MM.1S (cell line): Measurements from ENCODE around the gene FAM24B.
"Not testable (repeated sequence)": the region's sequence is repeated elsewhere in the genome, so short reads cannot be mapped to it uniquely, and the experiment has no call there.

ENCODE experiments used
- DNase-seq: peaks from one replicate; pipeline ENCODE4 v3.0.0-alpha.2; 2015
- H2AFZ ChIP-seq: fragments of 300-600 bp; sonication (generic); 2 replicates; pipeline ENCODE4 v1.6.0; 2016; ENCODE audit warnings: antibody characterized with exemption, low read length
- H3F3A ChIP-seq: fragments of 300-600 bp; sonication (generic); 2 replicates; pipeline ENCODE4 v1.6.1; 2016; ENCODE audit warnings: mild to moderate bottlenecking, antibody characterized with exemption, low read length, moderate library complexity, mixed read lengths; ENCODE audit not compliant: insufficient read depth
- H3K27ac ChIP-seq: fragments of 300-600 bp; sonication (generic); 2 replicates; pipeline ENCODE4 v1.5.1; 2016; ENCODE audit warnings: mild to moderate bottlenecking, low read length
- H3K27me3 ChIP-seq: fragments of 300-600 bp; sonication (generic); replicated peaks from 2 replicates; pipeline ENCODE4 v1.6.0; 2016; ENCODE audit warnings: low read length; ENCODE audit not compliant: insufficient read depth
- H3K36me3 ChIP-seq: fragments of 300-600 bp; sonication (generic); replicated peaks from 2 replicates; pipeline ENCODE4 v1.6.1; 2016; ENCODE audit warnings: mild to moderate bottlenecking, low read length, mixed read lengths; ENCODE audit not compliant: insufficient read depth
- H3K4me1 ChIP-seq: fragments of 300-600 bp; sonication (generic); 2 replicates; pipeline ENCODE4 v1.6.1; 2016; ENCODE audit warnings: low read length, mixed read lengths
- H3K4me2 ChIP-seq: fragments of 300-600 bp; sonication (generic); 2 replicates; pipeline ENCODE4 v1.6.0; 2016; ENCODE audit warnings: low read depth, low read length
- H3K4me3 ChIP-seq: fragments of 300-600 bp; sonication (generic); 2 replicates; pipeline ENCODE4 v1.5.1; 2016; ENCODE audit warnings: low read length, mixed read lengths
- H3K79me2 ChIP-seq: fragments of 300-600 bp; sonication (generic); 2 replicates; pipeline ENCODE4 v1.6.1; 2016; ENCODE audit warnings: mixed run types, low read length, mixed read lengths
- H3K9ac ChIP-seq: fragments of 300-600 bp; sonication (generic); 2 replicates; pipeline ENCODE4 v1.6.1; 2016; ENCODE audit warnings: low read length, mixed read lengths
- H3K9me2 ChIP-seq: fragments of 300-600 bp; sonication (generic); replicated peaks from 2 replicates; pipeline ENCODE4 v1.6.1; 2016; ENCODE audit warnings: mild to moderate bottlenecking, low read length, mixed read lengths; ENCODE audit not compliant: insufficient read depth
- H3K9me3 ChIP-seq: fragments of 300-600 bp; sonication (generic); replicated peaks from 2 replicates; pipeline ENCODE4 v1.6.1; 2016; ENCODE audit warnings: mild to moderate bottlenecking, low read length, mixed read lengths; ENCODE audit not compliant: insufficient read depth
- H4K20me1 ChIP-seq: fragments of 300-600 bp; sonication (generic); 2 replicates; pipeline ENCODE4 v1.6.1; 2016; ENCODE audit warnings: mild to moderate bottlenecking, low read length, moderate library complexity, mixed read lengths; ENCODE audit not compliant: insufficient read depth
- CTCF ChIP-seq: fragments of 300-600 bp; sonication (generic); IDR thresholded peaks from 2 replicates; pipeline ENCODE4 v1.5.1; 2016; ENCODE audit warnings: antibody characterized with exemption, low read length, mixed read lengths
- EZH2 ChIP-seq: fragments of 300-600 bp; sonication (generic); optimal IDR thresholded peaks from 2 replicates; pipeline ENCODE3; 2017; ENCODE audit warnings: low read depth, mild to moderate bottlenecking, antibody characterized with exemption, low read length, mixed read lengths
- EZH2phosphoT487 ChIP-seq: fragments of 300-600 bp; sonication (generic); IDR thresholded peaks from 2 replicates; pipeline ENCODE4 v1.6.1; 2018; ENCODE audit warnings: antibody characterized with exemption, low read length

FAM24B gene

GRCh38 chr10:122910310-122910709 is 30.9 kb upstream of the FAM24B start, which contains the start of gene FAM24A:
FAM24A (plus strand) TSS chr10:122910610; CDS start chr10:122911635, 1,025 bp downstream.
- Histone ChIP-seq H3K4me3 (no peak within 1 kb of the TSS), H3K36me3 (no peaks in the 10 kb centered on the region), H3K79me2 (no peaks in the 10 kb centered on the region), H3K27me3 (no peaks in the 10 kb centered on the region), H3K9me2 (no peaks in the 10 kb centered on the region), H3K9me3 (no peaks in the 10 kb centered on the region), H3F3A (no peaks in the 10 kb centered on the region), H3K27ac (no peak within 1 kb of the TSS), H3K9ac (no peak within 1 kb of the TSS), H2AFZ (no peak within 1 kb of the TSS), H4K20me1 (no peaks in the 10 kb centered on the region), H3K4me1 (no peaks in the 10 kb centered on the region), H3K4me2 (no peak within 1 kb of the TSS)
- no peak for DNase-seq
- TF ChIP-seq EZH2phosphoT487: no peak
- TF ChIP-seq CTCF: no peak

- not testable (repeated sequence) for H3K36me3 ChIP-seq, H3K27ac ChIP-seq, H3K4me2 ChIP-seq, H3K9me2 ChIP-seq, H2AFZ ChIP-seq, H3K79me2 ChIP-seq, H3K4me1 ChIP-seq, H3K9me3 ChIP-seq, H4K20me1 ChIP-seq, H3K4me3 ChIP-seq, DNase-seq, H3F3A ChIP-seq, H3K27me3 ChIP-seq, H3K9ac ChIP-seq
Observed at GRCh38 chr10:122903861-122904260, 24.5 kb upstream of the FAM24B start.

- peak; percentile 20 for DNase-seq
- no peak for TF ChIP-seq EZH2
- TF ChIP-seq CTCF: no peak
- no peak for TF ChIP-seq EZH2phosphoT487
- H3K4me2 ChIP-seq: peak overlapping the region; percentile 26; the same call in 1 of the 2 replicates
Observed at GRCh38 chr10:122894261-122894944, 15.0 kb upstream of the FAM24B start.

GRCh38 chr10:122884166-122884565 is 4.8 kb upstream of the FAM24B start:
- Histone ChIP-seq H3K36me3 (no peaks in the 10 kb centered on the region), H4K20me1 (no peaks in the 10 kb centered on the region), H2AFZ (no peak overlapping the region), H3K4me2 (no peak overlapping the region), H3K4me1 (peaks cover 4% of the 10 kb centered on the region), H3K9me3 (no peaks in the 10 kb centered on the region), H3K27ac (no peak overlapping the region), H3F3A (0 out of 2 replicates have a peak, but pooled peaks cover 2% of the 10 kb centered on the region), H3K9me2 (no peaks in the 10 kb centered on the region), H3K4me3 (no peak overlapping the region), H3K9ac (no peak overlapping the region), H3K79me2 (peaks cover 1% of the 10 kb centered on the region), H3K27me3 (no peaks in the 10 kb centered on the region)
- TF ChIP-seq EZH2 (no peak), EZH2phosphoT487 (no peak), CTCF (no peak)
- DNase-seq: no peak

More at GRCh38 chr10:122894261-122894944, 15.0 kb upstream of the FAM24B start:
- Histone ChIP-seq H3K27ac (no peak overlapping the region), H3K36me3 (no peaks in the 10 kb centered on the region), H3K79me2 (no peaks in the 10 kb centered on the region), H3K9me3 (no peaks in the 10 kb centered on the region), H4K20me1 (no peaks in the 10 kb centered on the region), H3K4me1 (no peaks in the 10 kb centered on the region), H3K9me2 (no peaks in the 10 kb centered on the region), H3K9ac (no peak overlapping the region), H3K27me3 (no peaks in the 10 kb centered on the region), H3F3A (no peaks in the 10 kb centered on the region), H3K4me3 (no peak overlapping the region), H2AFZ (peak overlapping the region; percentile 9; the same call in 1 of the 2 replicates)
